Chondrocyte (in vitro differentiated cells): ENCODE measurements around the gene GPATCH1. TPM values are rescaled to one million over a fixed set of nuclear protein-coding genes. Genes with fewer than 3 reads are reported as not detected.

Experiments
- DNase-seq: peaks from one replicate; pipeline ENCODE4 v3.0.0; 2021; ENCODE audit warnings: mixed read lengths, low spot score
- H3K27ac Mint-ChIP-seq: one replicate; pipeline ENCODE4 v1.8.0; 2021; ENCODE audit warnings: mild to moderate bottlenecking, moderate library complexity, mixed read lengths; ENCODE audit not compliant: unreplicated experiment
- H3K27me3 Mint-ChIP-seq: 2 replicates; pipeline ENCODE4 v1.8.0; 2021; ENCODE audit warnings: low read depth, mixed read lengths
- H3K36me3 Mint-ChIP-seq: 2 replicates; pipeline ENCODE4 v1.8.0; 2021; ENCODE audit warnings: low read depth, mixed read lengths
- H3K4me1 Mint-ChIP-seq: 2 replicates; pipeline ENCODE4 v1.8.0; 2021; ENCODE audit warnings: low read depth, mild to moderate bottlenecking, mixed read lengths
- H3K4me3 Mint-ChIP-seq: one replicate; pipeline ENCODE4 v1.8.0; 2021; ENCODE audit warnings: mild to moderate bottlenecking, moderate library complexity, mixed read lengths; ENCODE audit not compliant: unreplicated experiment
- H3K9me3 Mint-ChIP-seq: 2 replicates; pipeline ENCODE4 v1.8.0; 2021; ENCODE audit warnings: low read depth, mixed read lengths
- CTCF ChIP-seq: fragments of 200-600 bp; sonication (generic); IDR thresholded peaks from 2 replicates; pipeline ENCODE4 v1.5.0; 2021; ENCODE audit warnings: antibody characterized with exemption, mild to moderate bottlenecking, moderate library complexity
- total RNA-seq: library from RNA; stranded (reverse); gene quantifications from 3 replicates; pipeline ENCODE4 v1.2.1, GENCODE V29; 2021

GPATCH1 gene
- total RNA-seq, 1 donor from 2014 or later, result 7.1 TPM

- H3K27me3 Mint-ChIP-seq, result no peaks in the 10 kb centered on the region
- peak overlapping the region; percentile 97 for H3K27ac Mint-ChIP-seq
- peak; percentile 77 for DNase-seq
- no peak for TF ChIP-seq CTCF
- no peaks in the 10 kb centered on the region for H3K36me3 Mint-ChIP-seq
- H3K9me3 Mint-ChIP-seq, result no peaks in the 10 kb centered on the region
- H3K4me3 Mint-ChIP-seq, result peak overlapping the region; percentile 92
- H3K4me1 Mint-ChIP-seq, result peaks cover 29% of the 10 kb centered on the region
Observed at GRCh38 chr19:33175886-33176669, 95.1 kb downstream of the GPATCH1 start.

GRCh38 chr19:33176670-33177416 is 95.9 kb downstream of the GPATCH1 start:
- Mint-ChIP-seq H3K27ac (peak overlapping the region; percentile 97), H3K36me3 (no peaks in the 10 kb centered on the region)
- TF ChIP-seq CTCF, result peak; percentile 64

GRCh38 chr19:33177417-33177979 is 96.5 kb downstream of the GPATCH1 start:
- Mint-ChIP-seq H3K9me3 (no peaks in the 10 kb centered on the region), H3K4me1 (peaks cover 22% of the 10 kb centered on the region), H3K36me3 (no peaks in the 10 kb centered on the region), H3K27ac (peak overlapping the region; percentile 97), H3K4me3 (peak overlapping the region; percentile 92), H3K27me3 (no peaks in the 10 kb centered on the region)
- TF ChIP-seq CTCF, result peak; percentile 74
- DNase-seq, result peak; percentile 94

More at GRCh38 chr19:33176670-33177416, 95.9 kb downstream of the GPATCH1 start:
- DNase-seq, result peak; percentile 99
- H3K27me3 Mint-ChIP-seq, result no peaks in the 10 kb centered on the region
- H3K9me3 Mint-ChIP-seq, result no peaks in the 10 kb centered on the region
- H3K4me3 Mint-ChIP-seq, result peak overlapping the region; percentile 92
- peaks cover 28% of the 10 kb centered on the region for H3K4me1 Mint-ChIP-seq

Other genes with a start within 250 kb of the GPATCH1 start
- 0.35 to 0.60 TPM (median 0.41 TPM) in 3 replicates for gene SLC7A9, start 211.4 kb upstream of the GPATCH1 start, total RNA-seq
- 28.7 to 31.8 TPM (median 29.8 TPM) in 3 replicates for gene CEP89, start 109.2 kb upstream of the GPATCH1 start, total RNA-seq
- gene FAAP24, start 108.9 kb upstream of the GPATCH1 start, total RNA-seq, result 3.2 to 5.4 TPM (median 5.1 TPM) in 3 replicates
- 5.4 to 8.5 TPM (median 6.5 TPM) in 3 replicates for gene RHPN2, start 16.3 kb upstream of the GPATCH1 start, total RNA-seq
- gene WDR88, start 50.9 kb downstream of the GPATCH1 start, total RNA-seq, result not detected in 3 replicates
- 31.2 to 36.4 TPM (median 33.2 TPM) in 3 replicates for gene LRP3, start 113.1 kb downstream of the GPATCH1 start, total RNA-seq
- gene SLC7A10, start 144.7 kb downstream of the GPATCH1 start, total RNA-seq, result not detected in 3 replicates
- gene CEBPA, start 221.4 kb downstream of the GPATCH1 start, total RNA-seq, result 0.56 to 2.2 TPM (median 1.7 TPM) in 3 replicates